Measurements from ENCODE around the gene SNAPC4. TPM values are rescaled to one million over a fixed set of nuclear protein-coding genes. Genes with fewer than 3 reads are reported as not detected.

Gene SNAPC4
- polyA plus RNA-seq, 2 of the 4 experiments (the other 2 are of a cell fraction), result 2.7 to 10.3 TPM

GRCh38 chr9:136433849-136434579, 34.0 kb upstream of the SNAPC4 start:
- FAIRE-seq, result no peak
- H3K4me2 ChIP-seq, result no peak overlapping the region
- peaks cover 13% of the 10 kb centered on the region for H3K4me1 ChIP-seq
- 93% methylated on average over 24 of the region's 37 CpGs for WGBS (ENCODE audit: missing lambda C conversion rate)
- CTCF ChIA-PET, result interaction anchor here (1.0 to 1.9 kb wide), 8 partner anchors 9 to 198 kb away, joined by 3 to 9 read pairs (median 4); no protein-coding TSS in a partner anchor
- no peaks in the 10 kb centered on the region for H3K9me3 ChIP-seq
- POLR2A ChIA-PET, result no interaction called here
- no peak overlapping the region for H3K27ac ChIP-seq
- TF ChIP-seq HOXB5 (CRISPR knock-in tag; IDR thresholded peaks at IDR 0.05), result no peak
- TF ChIP-seq CBX2 (IDR thresholded peaks at IDR 0.05; ENCODE audit: borderline replicate concordance, low read depth), result no peak
- TF ChIP-seq USF2 (IDR thresholded peaks at IDR 0.05), result no peak
- TF ChIP-seq KDM1A (IDR thresholded peaks at IDR 0.05; ENCODE audit: low read depth), result no peak
- no peak for TF ChIP-seq CTCF (IDR thresholded peaks at IDR 0.05)
- no peak for TF ChIP-seq BHLHE40 (IDR thresholded peaks at IDR 0.05; ENCODE audit: low read depth, low read length)
- no peak for TF ChIP-seq MAZ (IDR thresholded peaks at IDR 0.05; ENCODE audit: borderline replicate concordance, low read depth, low read length)
- no peak for TF ChIP-seq NFE2L2 (conservative IDR thresholded peaks at IDR 0.05; ENCODE audit: low read length)
- TF ChIP-seq EHMT2 (IDR thresholded peaks at IDR 0.05; ENCODE audit: low read depth), result no peak
- TF ChIP-seq RNF2 (IDR thresholded peaks at IDR 0.05; ENCODE audit: borderline replicate concordance, low read depth), result no peak
- no peak for TF ChIP-seq RAD21 (conservative IDR thresholded peaks at IDR 0.05 in 1 of 2, IDR thresholded peaks at IDR 0.05 in 1 of 2)
- no peak for TF ChIP-seq NR3C1 (IDR thresholded peaks at IDR 0.05)
- TF ChIP-seq FOSL2 (IDR thresholded peaks at IDR 0.05), result no peak
- no peak for TF ChIP-seq FOSL2 (CRISPR knock-in tag; IDR thresholded peaks at IDR 0.05)
- no peak for TF ChIP-seq ESRRA (IDR thresholded peaks at IDR 0.05; ENCODE audit: borderline replicate concordance, low read length)
- no peak overlapping the region for H3K4me3 ChIP-seq
- no peak for ATAC-seq
- DNase-seq (ENCODE audit: low read depth in 1 of 2, low spot score in 1 of 2), result no peak

GRCh38 chr9:136433043-136433715, 33.2 kb upstream of the SNAPC4 start:
- CTCF ChIA-PET, result interaction anchor here (1.1 to 1.9 kb wide), 7 partner anchors 8 to 199 kb away, joined by 3 to 9 read pairs (median 3); no protein-coding TSS in a partner anchor
- no peak for ATAC-seq
- POLR2A ChIA-PET, result no interaction called here

GRCh38 chr9:136432591-136432990, 32.6 kb upstream of the SNAPC4 start:
- ChIA-PET CTCF (interaction anchor here (1.2 to 1.9 kb wide), 5 partner anchors 13 to 199 kb away, joined by 3 to 9 read pairs (median 3); no protein-coding TSS in a partner anchor), POLR2A (no interaction called here)
- no peak overlapping the region for H3K27ac ChIP-seq
- 96% methylated on average over 24 of the region's 26 CpGs for WGBS (ENCODE audit: missing lambda C conversion rate)
- no peak for TF ChIP-seq MAZ (IDR thresholded peaks at IDR 0.05; ENCODE audit: borderline replicate concordance, low read depth, low read length)
- no peak for TF ChIP-seq HMGXB4 (CRISPR knock-in tag; IDR thresholded peaks at IDR 0.05; ENCODE audit: borderline replicate concordance)
- ATAC-seq (no peak), FAIRE-seq (no peak), DNase-seq (ENCODE audit: low read depth in 1 of 2, low spot score in 1 of 2) (no peak)
- no peak overlapping the region for H3K4me2 ChIP-seq
- H3K4me3 ChIP-seq, result no peak overlapping the region
- H3K9me3 ChIP-seq, result no peaks in the 10 kb centered on the region
- peaks cover 6% of the 10 kb centered on the region for H3K4me1 ChIP-seq

More at GRCh38 chr9:136433043-136433715, 33.2 kb upstream of the SNAPC4 start:
- DNase-seq (ENCODE audit: low read depth in 1 of 2, low spot score in 1 of 2) (no peak), FAIRE-seq (no peak)
- TF ChIP-seq FOSL2 (IDR thresholded peaks at IDR 0.05), result no peak
- no peak for TF ChIP-seq FOSL2 (CRISPR knock-in tag; IDR thresholded peaks at IDR 0.05)
- no peak for TF ChIP-seq CBX2 (IDR thresholded peaks at IDR 0.05; ENCODE audit: borderline replicate concordance, low read depth)
- no peak for TF ChIP-seq MYC (IDR thresholded peaks at IDR 0.05; ENCODE audit: borderline replicate concordance, low read length)
- no peak for TF ChIP-seq NR3C1 (IDR thresholded peaks at IDR 0.05)
- TF ChIP-seq CEBPB (IDR thresholded peaks at IDR 0.05), result no peak
- no peak for TF ChIP-seq ZSCAN20 (CRISPR knock-in tag; IDR thresholded peaks at IDR 0.05)
- TF ChIP-seq MAZ (IDR thresholded peaks at IDR 0.05; ENCODE audit: borderline replicate concordance, low read depth, low read length), result no peak
- H3K4me2 ChIP-seq, result no peak overlapping the region
- H3K4me1 ChIP-seq, result peaks cover 12% of the 10 kb centered on the region
- WGBS (ENCODE audit: missing lambda C conversion rate), result 96% methylated on average over 24 of the region's 36 CpGs
- H3K4me3 ChIP-seq, result no peak overlapping the region
- no peaks in the 10 kb centered on the region for H3K9me3 ChIP-seq
- no peak overlapping the region for H3K27ac ChIP-seq

Measured in A549 (cell line).